ENCODE data around the gene C11orf98.

C11orf98 gene

DNA sequence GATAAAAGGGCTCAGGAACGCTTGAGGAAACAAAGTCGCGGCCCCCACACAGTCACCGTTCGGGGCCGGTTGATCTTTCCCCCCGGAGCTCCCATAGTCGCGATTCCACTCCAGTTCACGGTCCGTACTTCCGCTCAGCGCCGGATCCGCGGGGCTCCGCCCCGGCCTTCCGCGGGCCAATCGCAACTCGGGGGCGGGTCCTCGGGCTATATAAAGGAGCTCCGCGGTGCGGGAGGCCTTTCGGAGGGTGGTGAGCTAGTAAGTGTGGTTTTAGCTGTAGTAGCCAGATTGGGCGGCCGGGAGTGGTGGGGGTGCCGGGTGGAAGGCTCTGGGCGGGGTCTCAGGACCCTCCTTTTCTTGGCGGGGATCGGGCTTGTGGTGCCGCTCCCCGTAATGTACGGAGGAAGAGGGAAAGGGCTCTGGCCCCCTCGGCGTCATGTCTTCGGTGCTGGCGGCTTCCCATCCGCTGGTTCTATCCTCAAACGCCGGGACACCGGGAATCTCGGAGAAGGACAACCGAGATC is at the start of gene C11orf98, which contains the start of gene CSKMT:
Gene C11orf98 (minus strand): TSS at position 136 of the 524 bp plus-strand sequence. CDS start 41 bp downstream, at position 95.
Gene CSKMT (plus strand): TSS at position 238 of the 524 bp plus-strand sequence. CDS start 568 bp downstream, outside the sequence.
- peak within 1 kb of the TSS; percentile 80 to 82 for H3K9ac ChIP-seq (ENCODE audit: low read depth in 1 of 2, low read length in 2 of 2)
- peaks cover 4 to 10% of the 10 kb centered on the region in 2 donors for H3K36me3 ChIP-seq (ENCODE audit: control insufficient read depth in 1 of 2, insufficient read depth in 2 of 2, low read length in 2 of 2)
- no peaks in the 10 kb centered on the region for H3K9me3 ChIP-seq (ENCODE audit: control insufficient read depth in 1 of 2, low read length in 2 of 2)
- peaks cover 32 to 34% of the 10 kb centered on the region in 2 donors for H3K4me1 ChIP-seq (ENCODE audit: control insufficient read depth in 1 of 2, insufficient read depth in 2 of 2, low read length in 2 of 2)
- peak within 1 kb of the TSS; percentile 87 to 95 for H3K4me3 ChIP-seq (ENCODE audit: low read depth in 1 of 2, low read length in 2 of 2)
- no peaks in the 10 kb centered on the region for H3K27me3 ChIP-seq (ENCODE audit: control insufficient read depth in 1 of 2, insufficient read depth in 2 of 2, low read length in 2 of 2)
- peak within 1 kb of the TSS; percentile 76 for H3K27ac ChIP-seq (ENCODE audit: low read depth, low read length)

DNA sequence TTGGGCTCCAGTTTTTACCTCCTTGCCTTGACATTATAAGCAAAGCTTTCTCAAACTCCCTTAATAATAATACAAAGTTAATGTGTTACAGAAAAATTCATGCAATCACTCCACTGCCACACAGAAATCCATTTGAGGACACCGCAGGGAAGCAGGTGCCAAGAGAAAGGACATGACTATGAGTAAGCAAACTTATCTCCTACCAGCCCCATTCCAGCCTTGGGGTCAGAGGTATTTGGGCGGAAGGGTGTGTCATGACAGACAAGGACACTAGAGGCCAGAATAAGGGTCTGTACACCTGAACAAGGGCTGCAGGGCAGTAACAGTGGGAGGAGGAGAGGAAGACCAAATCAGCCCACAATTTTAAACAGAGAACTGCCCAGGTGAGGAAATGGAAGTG is 48.3 kb upstream of the C11orf98 start:
- H3K9me3 ChIP-seq (ENCODE audit: control insufficient read depth in 1 of 2, low read length in 2 of 2): no peaks in the 10 kb centered on the region
- no peaks in the 10 kb centered on the region for H3K27me3 ChIP-seq (ENCODE audit: control insufficient read depth in 1 of 2, insufficient read depth in 2 of 2, low read length in 2 of 2)
- H3K4me1 ChIP-seq (ENCODE audit: control insufficient read depth in 1 of 2, insufficient read depth in 2 of 2, low read length in 2 of 2): peaks cover 41 to 54% of the 10 kb centered on the region in 2 donors
- peak overlapping the region; percentile 20 to 26 for H3K9ac ChIP-seq (ENCODE audit: low read depth in 1 of 2, low read length in 2 of 2)
- H3K36me3 ChIP-seq (ENCODE audit: control insufficient read depth in 1 of 2, insufficient read depth in 2 of 2, low read length in 2 of 2): peaks cover 52 to 62% of the 10 kb centered on the region in 2 donors
- H3K4me3 ChIP-seq (ENCODE audit: low read depth in 1 of 2, low read length in 2 of 2): peak overlapping the region in 1 of 2 donors; percentile 20
- H3K27ac ChIP-seq (ENCODE audit: low read depth, low read length): peak overlapping the region; percentile 58

GRCh38 chr11:62712861-62713260 is 47.9 kb upstream of the C11orf98 start:
- Histone ChIP-seq H3K9me3 (ENCODE audit: control insufficient read depth in 1 of 2, low read length in 2 of 2) (no peaks in the 10 kb centered on the region), H3K27ac (ENCODE audit: low read depth, low read length) (no peak overlapping the region), H3K36me3 (ENCODE audit: control insufficient read depth in 1 of 2, insufficient read depth in 2 of 2, low read length in 2 of 2) (peaks cover 50 to 57% of the 10 kb centered on the region in 2 donors), H3K9ac (ENCODE audit: low read depth in 1 of 2, low read length in 2 of 2) (peak overlapping the region in 1 of 2 donors; percentile 20), H3K4me3 (ENCODE audit: low read depth in 1 of 2, low read length in 2 of 2) (peak overlapping the region in 1 of 2 donors; percentile 20), H3K27me3 (ENCODE audit: control insufficient read depth in 1 of 2, insufficient read depth in 2 of 2, low read length in 2 of 2) (no peaks in the 10 kb centered on the region), H3K4me1 (ENCODE audit: control insufficient read depth in 1 of 2, insufficient read depth in 2 of 2, low read length in 2 of 2) (peaks cover 42 to 59% of the 10 kb centered on the region in 2 donors)

GRCh38 chr11:62712276-62712812 is 47.3 kb upstream of the C11orf98 start:
- Histone ChIP-seq H3K27ac (ENCODE audit: low read depth, low read length) (no peak overlapping the region), H3K27me3 (ENCODE audit: control insufficient read depth in 1 of 2, insufficient read depth in 2 of 2, low read length in 2 of 2) (no peaks in the 10 kb centered on the region), H3K9ac (ENCODE audit: low read depth in 1 of 2, low read length in 2 of 2) (peak overlapping the region in 1 of 2 donors; percentile 20), H3K36me3 (ENCODE audit: control insufficient read depth in 1 of 2, insufficient read depth in 2 of 2, low read length in 2 of 2) (peaks cover 49 to 52% of the 10 kb centered on the region in 2 donors), H3K4me3 (ENCODE audit: low read depth in 1 of 2, low read length in 2 of 2) (no peak overlapping the region), H3K4me1 (ENCODE audit: control insufficient read depth in 1 of 2, insufficient read depth in 2 of 2, low read length in 2 of 2) (peaks cover 42 to 59% of the 10 kb centered on the region in 2 donors), H3K9me3 (ENCODE audit: control insufficient read depth in 1 of 2, low read length in 2 of 2) (no peaks in the 10 kb centered on the region)

- Histone ChIP-seq H3K27ac (ENCODE audit: low read depth, low read length) (peak overlapping the region; percentile 94), H3K9ac (ENCODE audit: low read depth in 1 of 2, low read length in 2 of 2) (peak overlapping the region; percentile 78 to 90), H3K36me3 (ENCODE audit: control insufficient read depth in 1 of 2, insufficient read depth in 2 of 2, low read length in 2 of 2) (peaks cover 26 to 29% of the 10 kb centered on the region in 2 donors), H3K27me3 (ENCODE audit: control insufficient read depth in 1 of 2, insufficient read depth in 2 of 2, low read length in 2 of 2) (no peaks in the 10 kb centered on the region), H3K4me1 (ENCODE audit: control insufficient read depth in 1 of 2, insufficient read depth in 2 of 2, low read length in 2 of 2) (peaks cover 54 to 64% of the 10 kb centered on the region in 2 donors), H3K4me3 (ENCODE audit: low read depth in 1 of 2, low read length in 2 of 2) (peak overlapping the region; percentile 79 to 89), H3K9me3 (ENCODE audit: control insufficient read depth in 1 of 2, low read length in 2 of 2) (no peaks in the 10 kb centered on the region)
Measured at GRCh38 chr11:62710001-62710345, 45.0 kb upstream of the C11orf98 start.

DNA sequence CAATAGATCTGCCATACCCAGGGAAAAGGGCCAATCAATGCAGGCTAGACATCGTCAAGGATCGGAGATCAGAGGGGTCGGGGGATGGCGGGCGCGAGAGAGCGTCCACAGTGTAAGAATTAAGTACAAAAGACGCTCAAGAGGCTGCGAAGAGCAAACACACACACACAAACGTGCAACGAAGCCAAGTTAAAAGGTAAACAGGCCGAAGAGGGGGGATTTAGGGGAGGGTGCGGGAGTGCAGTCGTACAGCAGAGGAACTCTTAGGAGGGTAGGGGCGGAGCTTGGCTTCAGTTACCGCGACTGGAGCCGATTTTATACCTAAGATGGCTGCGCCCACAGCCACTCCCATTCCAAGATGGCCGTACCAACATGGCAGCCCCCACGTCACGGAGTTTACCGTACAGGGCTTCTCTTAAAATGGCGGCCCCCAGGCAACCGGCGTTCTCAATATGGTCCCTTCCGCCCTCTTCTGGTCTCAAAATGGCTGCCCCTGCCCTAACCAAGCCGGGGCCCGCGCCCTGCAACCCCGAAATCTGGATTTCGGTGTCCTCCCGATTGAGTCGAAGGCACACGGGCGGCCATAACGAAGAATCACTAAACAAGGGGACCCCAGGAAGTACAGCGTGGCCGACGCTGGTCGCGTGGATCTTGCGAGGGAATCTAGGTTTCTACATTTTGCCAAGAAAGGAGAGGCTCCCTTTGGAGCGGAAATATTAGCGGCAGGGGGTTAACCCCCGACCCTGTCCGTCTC is 44.4 kb upstream of the C11orf98 start:
- H3K4me3 ChIP-seq (ENCODE audit: low read depth in 1 of 2, low read length in 2 of 2): peak overlapping the region; percentile 79 to 89
- peaks cover 21 to 24% of the 10 kb centered on the region in 2 donors for H3K36me3 ChIP-seq (ENCODE audit: control insufficient read depth in 1 of 2, insufficient read depth in 2 of 2, low read length in 2 of 2)
- H3K4me1 ChIP-seq (ENCODE audit: control insufficient read depth in 1 of 2, insufficient read depth in 2 of 2, low read length in 2 of 2): peaks cover 51 to 64% of the 10 kb centered on the region in 2 donors
- peak overlapping the region; percentile 78 to 90 for H3K9ac ChIP-seq (ENCODE audit: low read depth in 1 of 2, low read length in 2 of 2)
- no peaks in the 10 kb centered on the region for H3K9me3 ChIP-seq (ENCODE audit: control insufficient read depth in 1 of 2, low read length in 2 of 2)
- peak overlapping the region; percentile 94 for H3K27ac ChIP-seq (ENCODE audit: low read depth, low read length)
- H3K27me3 ChIP-seq (ENCODE audit: control insufficient read depth in 1 of 2, insufficient read depth in 2 of 2, low read length in 2 of 2): no peaks in the 10 kb centered on the region

DNA sequence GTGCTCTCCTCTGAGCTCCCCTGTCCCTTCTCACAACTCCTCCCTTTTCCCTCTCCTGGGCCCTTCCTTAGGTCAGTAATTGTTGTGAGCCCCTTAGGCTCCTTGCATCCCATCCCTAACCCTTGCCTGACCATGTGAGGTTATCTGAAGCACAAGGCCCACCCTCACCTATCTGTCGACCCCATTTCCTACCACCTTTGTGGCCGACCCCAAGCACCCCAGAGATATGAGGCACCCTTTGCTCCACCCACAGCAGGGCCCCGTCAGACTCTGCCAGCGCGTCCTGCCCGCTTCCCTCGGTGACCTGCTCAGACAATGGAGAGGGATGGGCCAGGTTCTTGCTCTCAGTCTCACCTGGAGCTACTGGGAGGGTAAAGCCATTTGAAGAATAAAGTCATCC is 43.8 kb upstream of the C11orf98 start:
- peaks cover 17 to 20% of the 10 kb centered on the region in 2 donors for H3K36me3 ChIP-seq (ENCODE audit: control insufficient read depth in 1 of 2, insufficient read depth in 2 of 2, low read length in 2 of 2)
- no peaks in the 10 kb centered on the region for H3K9me3 ChIP-seq (ENCODE audit: control insufficient read depth in 1 of 2, low read length in 2 of 2)
- H3K27me3 ChIP-seq (ENCODE audit: control insufficient read depth in 1 of 2, insufficient read depth in 2 of 2, low read length in 2 of 2): no peaks in the 10 kb centered on the region
- peaks cover 46 to 59% of the 10 kb centered on the region in 2 donors for H3K4me1 ChIP-seq (ENCODE audit: control insufficient read depth in 1 of 2, insufficient read depth in 2 of 2, low read length in 2 of 2)
- peak overlapping the region; percentile 79 to 89 for H3K4me3 ChIP-seq (ENCODE audit: low read depth in 1 of 2, low read length in 2 of 2)
- peak overlapping the region; percentile 78 to 90 for H3K9ac ChIP-seq (ENCODE audit: low read depth in 1 of 2, low read length in 2 of 2)
- peak overlapping the region; percentile 84 for H3K27ac ChIP-seq (ENCODE audit: low read depth, low read length)

DNA sequence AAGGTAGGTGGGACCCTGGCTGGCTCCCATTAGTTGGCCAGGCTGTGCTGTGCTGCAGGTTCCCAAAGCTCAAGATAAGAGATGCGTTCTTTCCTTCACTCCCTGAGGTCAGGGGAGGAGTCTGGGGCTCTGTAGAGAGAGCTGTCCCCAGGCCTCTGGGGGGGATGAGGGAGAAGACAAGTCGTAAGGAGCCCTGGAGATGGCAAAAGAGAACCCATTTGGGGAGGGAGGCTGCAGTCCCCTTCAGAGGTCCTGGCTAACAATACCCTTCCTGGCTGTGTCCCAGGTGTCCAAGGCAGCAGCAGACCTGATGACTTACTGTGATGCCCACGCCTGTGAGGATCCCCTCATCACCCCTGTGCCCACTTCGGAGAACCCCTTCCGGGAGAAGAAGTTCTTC is 43.4 kb upstream of the C11orf98 start:
- Histone ChIP-seq H3K27ac (ENCODE audit: low read depth, low read length) (no peak overlapping the region), H3K9me3 (ENCODE audit: control insufficient read depth in 1 of 2, low read length in 2 of 2) (no peaks in the 10 kb centered on the region), H3K9ac (ENCODE audit: low read depth in 1 of 2, low read length in 2 of 2) (peak overlapping the region; percentile 78 to 90), H3K4me1 (ENCODE audit: control insufficient read depth in 1 of 2, insufficient read depth in 2 of 2, low read length in 2 of 2) (peaks cover 42 to 55% of the 10 kb centered on the region in 2 donors), H3K27me3 (ENCODE audit: control insufficient read depth in 1 of 2, insufficient read depth in 2 of 2, low read length in 2 of 2) (no peaks in the 10 kb centered on the region), H3K4me3 (ENCODE audit: low read depth in 1 of 2, low read length in 2 of 2) (peak overlapping the region; percentile 79 to 89), H3K36me3 (ENCODE audit: control insufficient read depth in 1 of 2, insufficient read depth in 2 of 2, low read length in 2 of 2) (peaks cover 17 to 20% of the 10 kb centered on the region in 2 donors)

- Histone ChIP-seq H3K4me3 (ENCODE audit: low read depth in 1 of 2, low read length in 2 of 2) (peak within 1 kb of the TSS; percentile 79 to 89), H3K4me1 (ENCODE audit: control insufficient read depth in 1 of 2, insufficient read depth in 2 of 2, low read length in 2 of 2) (peaks cover 33 to 45% of the 10 kb centered on the region in 2 donors), H3K9ac (ENCODE audit: low read depth in 1 of 2, low read length in 2 of 2) (peak within 1 kb of the TSS; percentile 78 to 90), H3K36me3 (ENCODE audit: control insufficient read depth in 1 of 2, insufficient read depth in 2 of 2, low read length in 2 of 2) (peaks cover 12 to 19% of the 10 kb centered on the region in 2 donors), H3K9me3 (ENCODE audit: control insufficient read depth in 1 of 2, low read length in 2 of 2) (no peaks in the 10 kb centered on the region), H3K27me3 (ENCODE audit: control insufficient read depth in 1 of 2, insufficient read depth in 2 of 2, low read length in 2 of 2) (no peaks in the 10 kb centered on the region), H3K27ac (ENCODE audit: low read depth, low read length) (peak within 1 kb of the TSS; percentile 47)
Measured at GRCh38 chr11:62707277-62707861, 42.4 kb upstream of the C11orf98 start, which contains the start of the genes BSCL2 and GNG3. Gene BSCL2 (minus strand): TSS chr11:62707424. CDS start chr11:62707195, 229 bp downstream. Gene GNG3 (plus strand): TSS chr11:62707676. CDS start chr11:62708296, 620 bp downstream.
